DOHH2 (cell line): ENCODE data around the gene PLVAP.

Source experiments
- H3F3A ChIP-seq: fragments of 200-600 bp; sonication (generic), shearing (Covaris generic); 2 replicates; pipeline ENCODE4 v1.6.0; 2016; ENCODE audit warnings: antibody characterized with exemption, mild to moderate bottlenecking; ENCODE audit not compliant: control insufficient read depth, insufficient read depth
- H3K27ac ChIP-seq: fragments of 200-600 bp; sonication (generic); 2 replicates; pipeline ENCODE4 v1.5.1; 2014; ENCODE audit warnings: low read depth, mild to moderate bottlenecking, low read length, moderate library complexity
- H3K27me3 ChIP-seq: fragments of 200-600 bp; sonication (generic); 2 replicates; pipeline ENCODE4 v1.6.1; 2014; ENCODE audit warnings: mild to moderate bottlenecking, low read length, mixed read lengths; ENCODE audit not compliant: control insufficient read depth
- H3K36me3 ChIP-seq: fragments of 200-600 bp; sonication (generic); 2 replicates; pipeline ENCODE4 v1.6.1; 2014; ENCODE audit warnings: mild to moderate bottlenecking, low read length, moderate library complexity, mixed read lengths; ENCODE audit not compliant: control insufficient read depth
- H3K4me1 ChIP-seq: fragments of 200-600 bp; sonication (generic); 2 replicates; pipeline ENCODE4 v1.6.1; 2014; ENCODE audit warnings: mild to moderate bottlenecking, low read length, mixed read lengths; ENCODE audit not compliant: control insufficient read depth
- H3K4me2 ChIP-seq: fragments of 200-600 bp; sonication (generic); 2 replicates; pipeline ENCODE4 v1.6.0; 2014; ENCODE audit warnings: mild to moderate bottlenecking, low read length, moderate library complexity
- H3K4me3 ChIP-seq: fragments of 200-600 bp; sonication (generic); 2 replicates; pipeline ENCODE4 v1.5.1; 2014; ENCODE audit warnings: mild to moderate bottlenecking, low read length, mixed read lengths
- H3K79me2 ChIP-seq: fragments of 200-600 bp; sonication (generic); 2 replicates; pipeline ENCODE4 v1.6.1; 2014; ENCODE audit warnings: mild to moderate bottlenecking, low read length, mixed read lengths; ENCODE audit not compliant: control insufficient read depth
- H3K9me2 ChIP-seq: fragments of 200-600 bp; sonication (generic); replicated peaks from 2 replicates; pipeline ENCODE4 v1.6.1; 2014; ENCODE audit warnings: mild to moderate bottlenecking, low read length, mixed read lengths; ENCODE audit not compliant: control insufficient read depth
- H3K9me3 ChIP-seq: fragments of 200-600 bp; sonication (generic); 2 replicates; pipeline ENCODE4 v1.6.1; 2014; ENCODE audit warnings: antibody characterized with exemption, low read length, mixed read lengths; ENCODE audit not compliant: control insufficient read depth, insufficient read depth
- H4K20me1 ChIP-seq: fragments of 200-600 bp; sonication (generic); 2 replicates; pipeline ENCODE4 v1.6.0; 2014; ENCODE audit warnings: low read depth, mild to moderate bottlenecking, antibody characterized with exemption, low read length, moderate library complexity; ENCODE audit not compliant: control insufficient read depth, insufficient read depth
- CTCF ChIP-seq: fragments of 200-600 bp; sonication (generic); IDR thresholded peaks from one replicate; pipeline ENCODE4 v1.5.1; 2014; ENCODE audit warnings: antibody characterized with exemption, mild to moderate bottlenecking, low read depth, low read length; ENCODE audit not compliant: poor library complexity, severe bottlenecking
- EZH2phosphoT487 ChIP-seq: fragments of 200-600 bp; sonication (generic); IDR thresholded peaks from 2 replicates; pipeline ENCODE4 v1.6.1; 2017; ENCODE audit warnings: borderline replicate concordance, mild to moderate bottlenecking, antibody characterized with exemption, low read length, moderate library complexity, mixed read lengths

The PLVAP gene

GRCh38 chr19:17341386-17341785 lies 35.8 kb downstream of the PLVAP start:
- Histone ChIP-seq H3F3A (peaks cover 6% of the 10 kb centered on the region), H3K4me1 (peaks cover 35% of the 10 kb centered on the region), H3K9me3 (no peaks in the 10 kb centered on the region), H3K27ac (no peak overlapping the region), H3K36me3 (peaks cover 44% of the 10 kb centered on the region), H3K9me2 (no peaks in the 10 kb centered on the region), H3K4me3 (no peak overlapping the region), H3K27me3 (no peaks in the 10 kb centered on the region), H3K4me2 (no peak overlapping the region), H4K20me1 (no peaks in the 10 kb centered on the region; the same call in 1 of the 2 replicates), H3K79me2 (peaks cover 25% of the 10 kb centered on the region)
- TF ChIP-seq CTCF (no peak), EZH2phosphoT487 (no peak)

DNA sequence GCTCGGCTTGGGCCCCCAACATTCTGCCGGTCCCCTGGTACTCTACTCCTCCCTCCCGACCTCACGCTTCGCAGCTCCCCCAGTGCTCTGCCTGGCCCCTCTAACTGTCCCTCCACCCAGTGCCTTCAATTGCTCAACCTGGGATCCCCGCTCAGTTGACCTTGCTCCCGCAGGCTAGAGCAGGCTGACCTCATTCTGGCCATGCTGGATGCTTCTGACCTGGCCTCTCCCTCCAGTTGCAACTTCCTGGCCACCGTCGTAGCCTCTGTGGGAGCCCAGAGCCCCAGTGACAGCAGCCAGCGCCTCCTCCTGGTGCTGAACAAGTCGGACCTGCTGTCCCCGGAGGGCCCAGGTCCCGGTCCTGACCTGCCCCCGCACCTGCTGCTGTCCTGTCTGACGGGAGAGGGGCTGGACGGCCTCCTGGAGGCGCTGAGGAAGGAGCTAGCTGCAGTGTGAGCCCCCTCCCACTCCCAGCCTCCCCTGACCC lies 36.2 kb downstream of the PLVAP start:
- TF ChIP-seq EZH2phosphoT487 (no peak), CTCF (peak; percentile 13)
- Histone ChIP-seq H3K27me3 (no peaks in the 10 kb centered on the region), H3K36me3 (peaks cover 44% of the 10 kb centered on the region), H3K9me2 (no peaks in the 10 kb centered on the region), H4K20me1 (no peaks in the 10 kb centered on the region; the same call in 1 of the 2 replicates), H3F3A (peaks cover 6% of the 10 kb centered on the region), H3K4me3 (no peak overlapping the region), H3K9me3 (no peaks in the 10 kb centered on the region), H3K4me2 (no peak overlapping the region), H3K4me1 (peaks cover 34% of the 10 kb centered on the region), H3K27ac (no peak overlapping the region), H3K79me2 (peaks cover 25% of the 10 kb centered on the region)

GRCh38 chr19:17340302-17340870 lies 36.8 kb downstream of the PLVAP start:
- H3K4me3 ChIP-seq, result no peak overlapping the region
- no peaks in the 10 kb centered on the region; the same call in 1 of the 2 replicates for H4K20me1 ChIP-seq
- H3K36me3 ChIP-seq, result peaks cover 44% of the 10 kb centered on the region
- H3K79me2 ChIP-seq, result peaks cover 25% of the 10 kb centered on the region
- no peak overlapping the region for H3K4me2 ChIP-seq
- peaks cover 10% of the 10 kb centered on the region for H3F3A ChIP-seq
- TF ChIP-seq CTCF (no peak), EZH2phosphoT487 (no peak)
- no peaks in the 10 kb centered on the region for H3K9me3 ChIP-seq
- no peaks in the 10 kb centered on the region for H3K9me2 ChIP-seq
- H3K4me1 ChIP-seq, result peaks cover 39% of the 10 kb centered on the region
- H3K27me3 ChIP-seq, result no peaks in the 10 kb centered on the region
- no peak overlapping the region for H3K27ac ChIP-seq
